ENCODE data around the gene RIMKLA. TPM values are rescaled to one million over a fixed set of nuclear protein-coding genes. Genes with fewer than 3 reads are reported as not detected.

RIMKLA gene
- total RNA-seq, 1 experiment from 2014 or later = 0.03 TPM

DNA sequence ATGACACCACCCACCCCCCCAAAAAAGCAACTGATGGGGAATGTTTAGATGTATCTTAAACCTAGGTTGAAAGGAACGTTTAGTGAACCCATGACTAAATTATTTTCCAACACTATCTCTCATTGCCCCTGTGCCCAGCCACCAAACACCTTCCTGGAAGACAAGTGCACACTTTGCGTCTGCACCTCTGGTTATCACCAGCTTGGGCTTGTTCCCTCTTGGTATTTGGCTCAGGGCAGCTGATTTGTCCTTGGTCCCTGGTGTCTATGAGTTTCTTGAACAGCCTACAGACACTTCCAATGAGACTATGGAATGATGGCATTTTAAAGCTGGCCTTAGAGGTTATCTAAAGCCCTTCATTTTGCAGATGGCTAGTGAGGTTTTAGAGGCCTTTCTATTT, 15.5 kb upstream of the RIMKLA start:
- Histone ChIP-seq H3K27me3 (peaks cover 7% of the 10 kb centered on the region; the same call in 1 of the 2 replicates), H3K4me3 (no peak overlapping the region), H3K9me3 (no peaks in the 10 kb centered on the region), H3K36me3 (no peaks in the 10 kb centered on the region)
- DNase-seq = no peak

DNA sequence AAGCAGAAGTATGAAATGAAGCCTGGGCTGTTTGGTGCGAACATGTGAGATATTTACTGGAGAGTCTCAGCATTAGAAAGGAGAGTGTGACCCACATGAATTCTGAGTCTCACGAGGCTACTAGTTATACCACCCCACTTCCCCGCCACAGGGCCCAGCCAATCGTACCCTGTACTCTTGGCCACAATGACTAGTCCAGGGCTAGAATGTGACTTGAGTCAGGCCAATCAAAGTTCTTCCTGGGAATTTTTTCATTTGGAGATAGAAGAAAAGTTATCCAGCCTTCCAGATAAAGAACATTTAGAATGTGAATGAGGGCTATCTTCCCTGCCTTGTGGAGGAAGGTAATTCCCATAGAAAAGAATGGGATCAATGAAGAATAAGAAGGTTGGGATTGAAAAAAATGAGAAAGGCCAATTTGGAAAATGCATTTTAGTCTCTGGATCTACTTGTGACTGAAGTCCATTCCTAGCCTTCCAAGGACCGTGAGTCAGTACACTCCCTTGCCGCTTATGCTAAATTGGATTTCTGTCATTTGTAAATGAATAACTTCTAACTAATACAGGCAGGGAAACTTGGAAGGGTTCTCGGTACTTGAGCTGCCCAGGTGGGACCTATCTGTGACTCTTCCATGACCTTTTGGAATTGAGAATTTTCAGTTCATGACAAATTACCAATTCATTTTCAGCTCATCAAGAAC, 12.3 kb upstream of the RIMKLA start:
- Histone ChIP-seq H3K36me3 (no peaks in the 10 kb centered on the region), H3K27me3 (peaks cover 10% of the 10 kb centered on the region), H3K9me3 (no peaks in the 10 kb centered on the region), H3K4me3 (no peak overlapping the region)
- DNase-seq = no peak

DNA sequence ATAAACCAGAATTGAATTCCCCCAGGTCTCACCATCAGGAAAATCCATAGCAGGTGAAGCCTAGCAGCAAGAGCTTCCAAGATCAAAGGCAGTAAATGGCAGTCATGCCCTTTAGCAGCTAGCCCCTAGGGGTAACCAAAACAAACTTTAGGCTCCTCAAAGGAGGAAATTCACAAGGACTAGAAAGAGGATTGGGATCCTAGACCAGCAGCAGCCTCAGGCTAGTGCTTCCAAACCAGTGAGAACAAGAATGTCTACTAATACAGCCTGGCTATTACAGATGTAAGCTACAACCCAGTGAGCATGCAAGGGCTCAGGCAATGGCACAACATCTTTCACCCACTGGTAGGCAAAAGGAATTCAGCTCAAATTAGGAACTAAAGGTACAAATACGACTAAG, 11.1 kb upstream of the RIMKLA start:
- no peak for DNase-seq
- Histone ChIP-seq H3K9me3 (no peaks in the 10 kb centered on the region), H3K27me3 (peaks cover 10% of the 10 kb centered on the region), H3K36me3 (no peaks in the 10 kb centered on the region), H3K4me3 (no peak overlapping the region)

DNA sequence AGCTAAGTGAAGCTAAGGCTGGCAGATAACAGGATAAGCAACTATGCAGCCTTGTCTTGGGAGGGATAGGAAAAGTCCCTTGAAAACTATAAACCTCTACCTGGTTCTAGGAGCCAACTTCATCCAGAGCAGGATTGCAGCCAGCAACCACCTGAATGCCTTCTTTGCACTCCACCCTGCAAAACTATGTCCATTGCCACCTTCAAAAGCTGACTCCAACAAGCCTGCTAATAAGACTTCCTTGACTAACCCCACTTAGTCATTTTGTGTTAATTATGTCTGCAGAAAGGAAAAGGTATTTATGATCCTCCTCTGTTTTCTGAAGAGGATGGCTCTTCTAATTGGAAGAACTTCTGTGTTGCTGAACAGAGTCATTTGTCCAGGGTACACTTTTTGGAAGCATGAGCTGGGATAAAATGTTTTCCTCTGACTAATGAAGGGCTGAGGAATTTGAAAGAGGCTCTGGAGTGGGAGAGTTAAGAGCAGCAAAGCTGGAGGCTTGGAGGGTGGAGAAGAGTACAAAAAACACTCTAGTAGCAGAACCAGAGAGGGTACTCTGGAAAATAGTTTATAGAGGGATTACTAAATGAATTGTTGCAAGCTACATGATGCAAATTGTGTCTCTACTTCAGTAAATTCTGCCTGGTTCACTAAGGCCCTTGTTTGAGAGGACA, 9.6 kb upstream of the RIMKLA start:
- H3K36me3 ChIP-seq = no peaks in the 10 kb centered on the region
- peaks cover 10% of the 10 kb centered on the region for H3K27me3 ChIP-seq
- no peaks in the 10 kb centered on the region for H3K9me3 ChIP-seq
- H3K4me3 ChIP-seq = no peak overlapping the region
- DNase-seq = no peak

DNA sequence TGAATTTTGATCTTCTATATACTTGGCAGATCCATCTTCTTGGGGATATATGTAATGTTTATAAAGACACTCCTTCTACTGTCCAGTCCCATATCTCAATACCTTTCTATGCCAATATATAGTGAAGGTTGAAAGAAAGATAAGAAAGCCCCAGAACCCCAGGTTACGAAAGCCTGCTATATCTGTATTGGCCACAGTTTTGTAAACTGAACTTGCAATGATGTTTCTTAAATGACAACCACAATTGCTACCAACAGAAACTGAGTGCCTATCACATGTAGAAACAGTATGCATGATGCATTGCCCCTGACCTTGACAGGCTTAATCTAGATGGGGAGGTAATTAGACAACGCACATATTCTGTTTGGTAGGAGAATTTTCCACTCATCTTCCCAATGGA, 7.8 kb upstream of the RIMKLA start:
- DNase-seq = no peak
- no peaks in the 10 kb centered on the region for H3K36me3 ChIP-seq
- H3K4me3 ChIP-seq = no peak overlapping the region
- H3K27me3 ChIP-seq = peaks cover 10% of the 10 kb centered on the region
- no peaks in the 10 kb centered on the region for H3K9me3 ChIP-seq

- Histone ChIP-seq H3K27me3 (peaks cover 21% of the 10 kb centered on the region), H3K9me3 (no peaks in the 10 kb centered on the region), H3K4me3 (peak overlapping the region; percentile 17; the same call in 1 of the 2 replicates), H3K36me3 (no peaks in the 10 kb centered on the region)
- DNase-seq = peak; percentile 28
These were observed 602 bp upstream of the RIMKLA start for GRCh38 chr1:42379794-42380585.

- Histone ChIP-seq H3K36me3 (no peaks in the 10 kb centered on the region), H3K27me3 (peaks cover 21% of the 10 kb centered on the region), H3K4me3 (no peak overlapping the region), H3K9me3 (no peaks in the 10 kb centered on the region)
- no peak for DNase-seq
These were observed 685 bp downstream of the RIMKLA start for GRCh38 chr1:42381280-42381673.

- Histone ChIP-seq H3K27me3 (peaks cover 17% of the 10 kb centered on the region), H3K9me3 (no peaks in the 10 kb centered on the region), H3K36me3 (no peaks in the 10 kb centered on the region), H3K4me3 (no peak overlapping the region)
- DNase-seq = no peak
These were observed 4.7 kb downstream of the RIMKLA start for GRCh38 chr1:42385283-42385682.

- Histone ChIP-seq H3K4me3 (no peak overlapping the region), H3K36me3 (no peaks in the 10 kb centered on the region), H3K27me3 (peaks cover 18% of the 10 kb centered on the region), H3K9me3 (no peaks in the 10 kb centered on the region)
- DNase-seq = no peak
These were observed 5.5 kb downstream of the RIMKLA start for GRCh38 chr1:42386051-42386450.

DNA sequence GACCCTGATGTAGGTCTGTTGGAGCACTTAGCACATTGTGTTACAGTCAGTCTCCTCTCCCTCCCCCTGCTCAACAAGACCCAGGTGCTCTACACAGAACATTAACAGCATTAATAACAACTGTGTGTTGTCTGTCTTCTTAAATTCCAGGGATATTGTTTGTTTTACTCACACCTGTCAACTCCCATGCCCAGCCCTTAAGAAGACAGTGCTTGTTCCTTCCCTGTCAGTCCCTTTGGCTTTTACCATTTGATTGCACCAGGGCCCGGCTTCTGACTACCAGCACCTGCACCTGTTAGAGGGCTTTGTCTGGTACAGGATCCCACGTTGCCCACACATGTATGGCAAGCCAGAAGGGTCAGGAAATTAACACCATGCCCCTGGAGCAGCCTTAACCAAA, 11.7 kb downstream of the RIMKLA start:
- no peaks in the 10 kb centered on the region for H3K36me3 ChIP-seq
- H3K4me3 ChIP-seq = no peak overlapping the region
- H3K27me3 ChIP-seq = peaks cover 5% of the 10 kb centered on the region
- no peaks in the 10 kb centered on the region for H3K9me3 ChIP-seq
- DNase-seq = no peak

GRCh38 chr1:42392967-42393848, 12.6 kb downstream of the RIMKLA start:
- no peak for DNase-seq
- Histone ChIP-seq H3K27me3 (peaks cover 5% of the 10 kb centered on the region), H3K36me3 (no peaks in the 10 kb centered on the region), H3K9me3 (no peaks in the 10 kb centered on the region), H3K4me3 (no peak overlapping the region)

GRCh38 chr1:42399315-42400100, 18.9 kb downstream of the RIMKLA start:
- Histone ChIP-seq H3K27me3 (peaks cover 15% of the 10 kb centered on the region), H3K9me3 (no peaks in the 10 kb centered on the region), H3K4me3 (no peak overlapping the region), H3K36me3 (no peaks in the 10 kb centered on the region)
- DNase-seq = no peak

- Histone ChIP-seq H3K27me3 (peaks cover 21% of the 10 kb centered on the region), H3K9me3 (no peaks in the 10 kb centered on the region), H3K4me3 (no peak overlapping the region), H3K36me3 (no peaks in the 10 kb centered on the region)
- DNase-seq = no peak
These were observed 23.3 kb downstream of the RIMKLA start for GRCh38 chr1:42403880-42404400.

GRCh38 chr1:42414551-42415496, 34.2 kb downstream of the RIMKLA start:
- H3K36me3 ChIP-seq = no peaks in the 10 kb centered on the region
- no peak for DNase-seq
- H3K4me3 ChIP-seq = no peak overlapping the region
- H3K27me3 ChIP-seq = no peaks in the 10 kb centered on the region
- H3K9me3 ChIP-seq = no peaks in the 10 kb centered on the region

- Histone ChIP-seq H3K9me3 (no peaks in the 10 kb centered on the region), H3K27me3 (no peaks in the 10 kb centered on the region)
These were observed 36.6 kb downstream of the RIMKLA start for GRCh38 chr1:42417166-42417565.

More at GRCh38 chr1:42417166-42417565, 36.6 kb downstream of the RIMKLA start:
- Histone ChIP-seq H3K4me3 (no peak overlapping the region), H3K36me3 (no peaks in the 10 kb centered on the region)
- no peak for DNase-seq

Data from MG63 (cell line).